GM12874 (cell line): Measurements from ENCODE around the gene TGFB1I1.

ENCODE experiments used
- TF ChIP-seq, protein P1 (sequence below): IDR thresholded peaks from 2 replicates; pipeline ENCODE4 v1.5.1; 2011; ENCODE audit warnings: low read depth, mild to moderate bottlenecking, control low read depth, low read length, moderate library complexity; ENCODE audit not compliant: insufficient read depth

The TGFB1I1 gene

DNA sequence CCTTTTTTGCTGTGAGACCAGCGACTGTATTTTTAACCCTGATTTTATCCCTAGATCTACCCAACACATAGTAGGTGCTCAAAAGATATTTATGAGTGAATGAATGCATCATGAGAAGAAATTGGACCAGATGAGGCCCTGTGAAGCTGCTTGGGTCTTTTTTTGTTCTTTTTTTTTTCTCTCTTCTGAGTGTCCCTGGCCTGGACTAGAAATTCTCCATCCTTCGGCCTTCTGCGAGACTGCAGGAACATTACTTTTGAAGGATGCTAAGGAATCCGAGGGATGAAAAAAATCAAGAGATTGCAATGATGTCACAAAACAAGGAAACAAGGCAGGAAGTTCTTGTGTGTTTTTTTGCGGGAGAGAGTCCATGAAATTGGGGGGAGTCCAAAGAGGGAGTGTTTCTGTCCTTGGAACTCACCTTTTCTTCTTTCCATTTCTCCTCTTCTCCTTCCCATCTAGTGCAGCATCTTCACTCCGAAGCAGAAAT lies 36.8 kb downstream of the TGFB1I1 start:
- TF ChIP-seq, protein P1, sequence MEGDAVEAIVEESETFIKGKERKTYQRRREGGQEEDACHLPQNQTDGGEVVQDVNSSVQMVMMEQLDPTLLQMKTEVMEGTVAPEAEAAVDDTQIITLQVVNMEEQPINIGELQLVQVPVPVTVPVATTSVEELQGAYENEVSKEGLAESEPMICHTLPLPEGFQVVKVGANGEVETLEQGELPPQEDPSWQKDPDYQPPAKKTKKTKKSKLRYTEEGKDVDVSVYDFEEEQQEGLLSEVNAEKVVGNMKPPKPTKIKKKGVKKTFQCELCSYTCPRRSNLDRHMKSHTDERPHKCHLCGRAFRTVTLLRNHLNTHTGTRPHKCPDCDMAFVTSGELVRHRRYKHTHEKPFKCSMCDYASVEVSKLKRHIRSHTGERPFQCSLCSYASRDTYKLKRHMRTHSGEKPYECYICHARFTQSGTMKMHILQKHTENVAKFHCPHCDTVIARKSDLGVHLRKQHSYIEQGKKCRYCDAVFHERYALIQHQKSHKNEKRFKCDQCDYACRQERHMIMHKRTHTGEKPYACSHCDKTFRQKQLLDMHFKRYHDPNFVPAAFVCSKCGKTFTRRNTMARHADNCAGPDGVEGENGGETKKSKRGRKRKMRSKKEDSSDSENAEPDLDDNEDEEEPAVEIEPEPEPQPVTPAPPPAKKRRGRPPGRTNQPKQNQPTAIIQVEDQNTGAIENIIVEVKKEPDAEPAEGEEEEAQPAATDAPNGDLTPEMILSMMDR: no peak

DNA sequence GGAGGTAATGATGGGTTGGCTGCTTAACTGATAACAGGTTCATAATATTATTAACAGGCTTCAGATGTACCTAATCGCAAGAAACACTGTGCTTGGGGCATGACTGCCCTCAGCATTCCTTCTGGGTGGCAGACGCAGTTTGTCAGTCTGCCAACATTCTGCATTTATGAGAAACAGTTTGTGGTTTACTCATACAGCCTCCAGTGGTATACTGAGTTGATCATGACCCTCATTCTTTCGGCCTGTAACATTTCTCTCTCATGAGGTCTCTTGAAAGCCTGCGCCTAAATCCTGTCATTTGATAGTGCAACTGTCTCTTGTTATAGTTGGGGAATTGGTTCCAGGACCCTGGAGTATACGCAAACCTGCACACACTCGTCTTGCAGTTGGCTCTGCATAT lies 41.2 kb downstream of the TGFB1I1 start:
- TF ChIP-seq, protein P1: no peak

DNA sequence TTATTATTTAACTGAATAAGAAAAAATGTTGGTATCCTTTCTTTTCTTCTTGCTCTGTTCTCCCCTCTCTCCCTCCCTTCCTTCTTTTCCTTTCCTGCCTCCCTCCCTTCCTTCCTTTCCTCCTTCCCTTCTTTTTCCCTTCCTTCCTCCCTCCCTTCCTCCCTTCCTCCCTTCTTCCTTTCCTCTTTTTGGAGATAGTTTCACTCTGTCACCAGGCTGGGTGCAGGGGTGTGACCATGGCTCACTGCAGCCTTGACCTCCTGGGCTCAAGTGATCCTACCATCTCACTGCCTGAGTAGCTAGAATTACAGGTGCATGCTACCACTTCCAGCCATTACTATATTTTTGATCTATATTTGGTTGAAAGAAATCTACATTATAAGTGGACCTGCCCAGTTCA lies 41.9 kb downstream of the TGFB1I1 start:
- TF ChIP-seq, protein P1: no peak

DNA sequence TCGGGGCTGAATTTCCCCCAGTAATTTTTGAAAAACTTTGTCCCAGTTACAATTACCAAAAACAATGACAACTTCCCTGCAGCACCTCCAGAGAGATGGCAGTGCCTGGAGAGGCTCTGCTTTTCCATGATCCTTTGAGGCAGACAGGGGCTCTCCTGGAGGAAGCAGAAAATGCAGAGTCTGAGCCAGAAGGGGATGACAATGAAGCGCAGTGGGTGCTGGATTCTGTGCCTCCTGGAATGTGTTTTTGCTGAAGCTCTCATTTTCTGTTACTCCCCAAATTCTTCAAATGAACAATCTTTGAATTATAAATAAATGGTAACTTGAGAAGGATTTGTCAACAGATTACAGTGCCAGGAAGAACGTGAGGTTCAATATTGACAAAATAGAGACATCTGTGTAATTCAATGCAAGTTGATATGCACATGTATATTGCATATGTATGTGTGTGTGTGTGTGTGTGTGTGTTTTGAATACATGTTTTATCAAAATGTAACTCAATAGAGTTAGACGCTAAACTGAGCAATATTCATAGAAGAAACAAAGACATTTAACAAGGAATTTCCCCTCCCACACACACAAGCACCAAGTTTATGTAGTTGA lies 45.9 kb downstream of the TGFB1I1 start:
- TF ChIP-seq, protein P1: no peak

DNA sequence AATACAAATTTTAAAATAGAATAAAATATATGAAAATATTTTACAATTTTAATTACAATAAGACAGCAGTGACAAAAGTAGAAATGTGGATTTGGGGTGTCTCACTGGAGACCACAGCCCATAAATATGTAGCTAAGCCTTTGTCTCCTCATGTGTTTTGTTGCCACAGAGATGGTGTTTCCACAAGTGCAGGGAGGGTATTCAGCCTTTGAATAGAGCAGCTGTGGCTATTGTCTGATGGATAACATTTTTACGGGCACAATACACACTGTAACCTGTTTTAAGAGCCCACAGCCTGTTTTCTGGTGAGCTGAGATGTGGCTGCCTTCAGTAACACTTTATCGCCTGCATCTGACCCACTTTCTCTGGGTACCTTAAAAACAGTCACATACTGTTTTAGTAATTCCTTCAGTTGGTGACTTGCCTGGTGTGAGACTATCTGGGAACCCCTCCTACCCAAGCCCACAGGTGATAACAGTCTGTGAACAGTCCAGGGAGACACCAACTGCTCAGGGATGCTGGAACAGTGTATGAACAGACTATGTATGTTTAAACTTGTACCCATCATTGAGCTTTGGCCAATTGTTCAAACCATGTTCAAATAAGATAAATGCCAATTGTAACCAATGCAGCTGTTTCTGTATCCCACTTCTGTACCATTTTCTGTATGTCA lies 47.9 kb downstream of the TGFB1I1 start:
- TF ChIP-seq, protein P1: no peak

DNA sequence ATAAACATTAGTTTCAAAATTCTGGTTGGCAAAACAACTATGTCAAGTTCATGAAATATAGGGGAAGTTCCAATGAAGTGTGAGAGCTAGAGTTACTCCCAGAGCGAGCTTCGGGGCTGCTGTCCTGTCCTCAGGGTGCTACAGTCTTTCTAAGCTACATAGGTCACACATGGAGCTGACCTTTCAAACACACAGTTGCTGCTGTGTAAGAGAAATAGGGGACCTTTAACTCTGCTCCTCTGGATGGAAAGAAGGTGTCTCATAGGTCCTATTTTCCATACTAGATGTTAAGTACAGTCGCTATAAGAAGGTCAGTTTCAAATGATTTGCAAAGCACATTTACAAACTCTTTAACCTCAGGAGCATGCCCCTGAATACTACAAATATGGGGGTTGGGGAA lies 49.4 kb downstream of the TGFB1I1 start:
- TF ChIP-seq, protein P1: no peak

DNA sequence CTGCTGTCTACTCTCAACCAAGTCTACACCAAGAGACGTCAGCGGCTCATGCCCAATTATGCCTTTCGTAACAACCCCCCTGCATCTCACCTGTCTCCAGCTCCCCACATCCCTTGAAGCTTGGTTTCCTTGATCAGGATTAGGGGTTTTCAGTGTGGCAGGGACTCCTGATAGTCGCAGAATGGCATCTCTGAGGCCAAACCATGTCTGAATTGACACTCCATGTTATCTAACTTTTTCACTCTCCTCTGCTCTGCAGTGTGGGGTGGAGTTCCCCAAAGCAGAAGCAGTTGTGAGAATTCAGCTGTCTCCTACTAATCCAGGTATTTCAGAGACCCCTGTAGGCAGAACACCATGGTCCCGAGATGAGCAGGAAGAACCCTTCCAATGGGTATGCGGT lies 50.1 kb downstream of the TGFB1I1 start:
- TF ChIP-seq, protein P1: no peak
